ENCODE results near the gene ADISSP. TPM values are rescaled to one million over a fixed set of nuclear protein-coding genes. Genes with fewer than 3 reads are reported as not detected.
A peak's percentile ranks its signal among the peaks of the same experiment; 100 is the strongest.

Gene ADISSP
- total RNA-seq, 1 experiment from 2014 or later, result 73.8 TPM

- in situ Hi-C loops (cut with HindIII; ENCODE audit: low pct_unique_long_range_greater_than_20kb, low sequenced_read_pairs), result no loop called here
- DNase-seq (ENCODE audit: low read depth), result no peak
These were observed 35.6 kb downstream of the ADISSP start for GRCh38 chr20:3731944-3732326.

GRCh38 chr20:3730803-3731672, 36.5 kb downstream of the ADISSP start:
- in situ Hi-C loops (cut with HindIII; ENCODE audit: low pct_unique_long_range_greater_than_20kb, low sequenced_read_pairs), result no loop called here
- DNase-seq (ENCODE audit: low read depth), result no peak

GRCh38 chr20:3729811-3730540, 37.6 kb downstream of the ADISSP start:
- in situ Hi-C loops (cut with HindIII; ENCODE audit: low pct_unique_long_range_greater_than_20kb, low sequenced_read_pairs), result no loop called here
- no peak for DNase-seq (ENCODE audit: low read depth)

- in situ Hi-C loops (cut with HindIII; ENCODE audit: low pct_unique_long_range_greater_than_20kb, low sequenced_read_pairs), result no loop called here
- no peak for DNase-seq (ENCODE audit: low read depth)
These were observed 38.2 kb downstream of the ADISSP start for GRCh38 chr20:3729378-3729777.

GRCh38 chr20:3728876-3729275, 38.7 kb downstream of the ADISSP start:
- DNase-seq (ENCODE audit: low read depth), result no peak
- in situ Hi-C loops (cut with HindIII; ENCODE audit: low pct_unique_long_range_greater_than_20kb, low sequenced_read_pairs), result no loop called here

DNA sequence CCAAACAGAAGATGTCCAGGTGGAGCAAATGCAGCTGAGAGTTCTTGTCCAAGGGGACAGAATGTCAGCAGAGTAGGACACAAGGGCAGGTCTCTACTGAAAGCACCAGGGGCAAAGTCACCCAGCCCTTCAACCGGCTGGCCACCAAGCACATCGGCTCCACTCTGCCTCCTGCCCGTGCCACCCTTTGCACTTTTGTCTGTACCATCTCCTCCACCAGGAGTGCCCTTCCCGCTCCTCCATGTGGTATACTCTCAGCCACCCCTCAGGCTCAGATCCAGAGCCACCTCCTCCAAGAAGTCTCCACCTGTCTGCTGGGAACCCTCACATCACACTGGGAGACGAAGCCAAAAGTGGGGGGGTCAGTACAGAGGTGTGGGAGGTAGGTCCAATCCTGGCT, 39.2 kb downstream of the ADISSP start:
- in situ Hi-C loops (cut with HindIII; ENCODE audit: low pct_unique_long_range_greater_than_20kb, low sequenced_read_pairs), result no loop called here

DNA sequence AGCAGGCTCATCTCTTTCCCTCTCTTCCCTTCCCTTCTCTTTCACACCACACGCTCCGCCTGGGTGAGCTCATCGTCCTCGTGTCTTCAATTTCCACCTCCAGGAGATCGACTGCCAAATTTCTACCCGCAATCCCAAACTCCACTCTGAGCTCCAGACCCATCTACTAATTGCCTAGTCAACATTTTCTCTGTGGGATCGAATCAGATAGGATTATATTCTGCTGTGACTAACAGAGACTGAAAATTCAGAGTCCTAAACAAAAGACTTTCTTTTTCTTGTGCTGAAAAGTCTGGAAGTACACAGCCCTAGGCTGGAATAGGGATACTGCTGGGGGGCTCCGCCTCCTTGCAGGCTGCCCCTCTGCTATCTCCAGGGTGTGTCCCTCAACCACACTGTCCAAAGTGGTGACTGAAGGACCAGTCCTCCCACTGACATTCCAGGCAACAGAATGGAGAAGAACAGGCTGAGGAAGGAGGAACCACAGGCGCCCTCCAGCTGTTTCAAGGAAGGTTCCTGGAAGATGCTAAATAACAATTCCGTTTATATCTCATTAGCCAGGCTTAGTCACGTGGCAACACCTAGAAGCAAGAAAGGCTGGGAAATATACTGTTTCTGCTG, 40.0 kb downstream of the ADISSP start:
- no peak for DNase-seq (ENCODE audit: low read depth)
- in situ Hi-C loops (cut with HindIII; ENCODE audit: low pct_unique_long_range_greater_than_20kb, low sequenced_read_pairs), result no loop called here

More for the DNA sequence above, 39.2 kb downstream of the ADISSP start:
- DNase-seq (ENCODE audit: low read depth), result no peak

DNA sequence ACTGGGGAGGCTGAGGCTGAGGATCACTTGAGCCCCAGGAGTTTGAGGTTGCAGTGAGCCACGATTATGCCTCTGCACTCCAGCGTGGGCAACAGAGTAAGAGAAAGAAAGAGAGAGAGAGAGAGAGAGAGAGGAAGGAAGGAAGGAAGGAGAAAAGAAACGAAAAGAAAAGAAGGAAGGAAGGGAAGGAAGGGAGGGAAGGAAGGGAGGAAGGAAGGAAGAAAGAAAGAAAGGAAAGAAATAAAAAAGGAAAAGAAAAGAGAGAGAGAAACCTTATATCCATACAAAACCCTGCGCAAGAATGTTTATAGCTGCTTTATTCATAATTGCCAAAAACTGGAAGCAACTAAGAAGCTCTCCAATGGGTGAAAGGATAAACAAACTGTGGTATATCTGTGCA, 43.2 kb downstream of the ADISSP start:
- no peak for DNase-seq (ENCODE audit: low read depth)
- in situ Hi-C loops (cut with HindIII; ENCODE audit: low pct_unique_long_range_greater_than_20kb, low sequenced_read_pairs), result no loop called here

- in situ Hi-C loops (cut with HindIII; ENCODE audit: low pct_unique_long_range_greater_than_20kb, low sequenced_read_pairs), result no loop called here
- no peak for DNase-seq (ENCODE audit: low read depth)
These were observed 44.3 kb downstream of the ADISSP start for GRCh38 chr20:3723284-3723683.

GRCh38 chr20:3721912-3722311, 45.6 kb downstream of the ADISSP start:
- in situ Hi-C loops (cut with HindIII; ENCODE audit: low pct_unique_long_range_greater_than_20kb, low sequenced_read_pairs), result no loop called here
- DNase-seq (ENCODE audit: low read depth), result no peak

- in situ Hi-C loops (cut with HindIII; ENCODE audit: low pct_unique_long_range_greater_than_20kb, low sequenced_read_pairs), result no loop called here
- DNase-seq (ENCODE audit: low read depth), result no peak
These were observed 46.9 kb downstream of the ADISSP start for GRCh38 chr20:3720626-3721025.

- no peak for DNase-seq (ENCODE audit: low read depth)
- in situ Hi-C loops (cut with HindIII; ENCODE audit: low pct_unique_long_range_greater_than_20kb, low sequenced_read_pairs), result no loop called here
These were observed 47.5 kb downstream of the ADISSP start for GRCh38 chr20:3720068-3720467.

- in situ Hi-C loops (cut with HindIII; ENCODE audit: low pct_unique_long_range_greater_than_20kb, low sequenced_read_pairs), result no loop called here
- DNase-seq (ENCODE audit: low read depth), result no peak
These were observed 48.5 kb downstream of the ADISSP start for GRCh38 chr20:3719046-3719445.

DNA sequence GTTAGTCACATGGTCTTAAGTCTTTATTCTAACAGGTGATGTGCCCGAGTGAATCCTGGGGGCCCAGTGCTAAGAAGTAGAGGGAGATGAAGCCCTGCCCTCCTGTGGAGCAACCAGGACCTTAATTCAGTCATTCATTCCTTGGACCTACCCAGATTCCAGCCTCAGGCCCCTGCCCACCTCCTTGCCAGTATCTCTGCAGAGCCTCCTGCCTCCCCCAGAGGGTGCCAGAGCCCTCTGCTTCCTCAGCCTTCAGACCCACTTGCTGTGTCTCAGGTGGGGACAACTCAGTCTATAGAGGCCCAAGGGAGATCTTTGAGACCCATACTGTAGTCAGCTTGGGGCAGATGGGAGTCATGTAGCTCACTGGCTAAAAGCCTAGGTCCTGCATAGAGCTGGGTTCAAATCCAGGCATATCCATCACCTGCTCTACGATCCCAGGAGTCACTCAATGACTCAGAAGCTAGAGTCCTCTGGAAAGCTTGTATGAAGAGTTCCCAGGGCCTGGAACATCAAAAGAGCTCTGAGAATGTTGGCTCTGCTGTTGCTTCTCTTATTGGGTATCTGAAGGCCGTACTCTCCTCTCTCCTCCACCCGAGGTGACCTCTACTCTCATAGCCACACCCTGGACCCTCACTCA, 51.2 kb downstream of the ADISSP start:
- peak; percentile 39 for DNase-seq (ENCODE audit: low read depth)
- in situ Hi-C loops (cut with HindIII; ENCODE audit: low pct_unique_long_range_greater_than_20kb, low sequenced_read_pairs), result no loop called here

DNA sequence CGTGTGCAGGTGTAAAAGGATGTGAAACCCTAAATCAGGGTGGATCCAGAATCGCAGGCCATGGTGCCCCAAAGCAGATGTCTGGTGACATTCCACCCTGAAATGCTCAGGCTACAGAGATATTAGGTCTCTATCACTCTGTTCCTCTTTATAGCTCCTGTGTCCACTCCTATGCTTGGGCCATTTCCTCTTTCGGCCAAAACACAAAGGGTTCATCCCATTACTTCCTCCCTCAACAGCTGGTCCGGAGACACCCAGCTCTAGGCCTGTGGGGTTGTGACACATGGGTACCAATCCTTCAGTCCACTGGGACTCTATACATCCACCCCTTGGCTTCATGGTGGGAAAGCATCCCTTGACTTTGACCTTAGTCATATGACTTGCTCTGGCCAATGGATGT, 53.5 kb downstream of the ADISSP start:
- in situ Hi-C loops (cut with HindIII; ENCODE audit: low pct_unique_long_range_greater_than_20kb, low sequenced_read_pairs), result no loop called here
- DNase-seq (ENCODE audit: low read depth), result no peak

DNA sequence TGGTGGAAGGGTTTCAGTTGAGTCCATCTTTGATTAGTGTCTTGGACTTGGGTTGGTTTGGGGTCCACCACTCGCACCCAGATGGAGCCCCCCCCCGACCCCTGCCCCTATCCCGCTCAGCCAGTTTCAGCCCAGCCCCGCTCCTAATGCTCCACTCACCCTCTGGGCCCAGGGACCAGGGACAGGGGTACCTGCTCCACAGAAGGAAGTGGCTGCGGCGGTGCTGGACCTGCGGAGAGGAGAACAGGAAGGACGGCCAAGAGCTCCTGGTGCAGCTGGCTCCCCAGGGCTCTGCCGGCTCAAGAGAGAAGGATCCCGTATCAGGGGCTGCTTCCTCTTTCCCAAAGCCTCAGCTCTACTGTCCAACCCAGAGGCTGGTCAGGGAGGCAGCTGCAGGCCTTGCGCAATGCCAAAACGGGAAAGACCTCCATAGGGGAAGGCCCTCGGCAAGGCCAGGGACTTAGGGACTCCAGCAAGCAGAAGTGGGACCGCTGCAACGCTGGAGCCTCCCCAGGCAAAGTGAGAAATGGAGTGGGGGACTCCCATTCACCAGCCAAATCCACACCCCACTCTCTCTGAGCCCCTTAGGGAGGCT, 55.2 kb downstream of the ADISSP start, which contains the start of gene SIGLEC1:
SIGLEC1 (minus strand) TSS at position 322 of the 595 bp plus-strand sequence. CDS start 5,472 bp downstream, outside the sequence.
- DNase-seq (ENCODE audit: low read depth), result no peak
- in situ Hi-C loops (cut with HindIII; ENCODE audit: low pct_unique_long_range_greater_than_20kb, low sequenced_read_pairs), result no loop called here

- in situ Hi-C loops (cut with HindIII; ENCODE audit: low pct_unique_long_range_greater_than_20kb, low sequenced_read_pairs), result no loop called here
- no peak for DNase-seq (ENCODE audit: low read depth)
These were observed 56.0 kb downstream of the ADISSP start for GRCh38 chr20:3711484-3711941.

All from Caki2 (cell line).